Endodermal cell (in vitro differentiated cells): ENCODE data around the gene ST6GAL1. TPM values are rescaled to one million over a fixed set of nuclear protein-coding genes. Genes with fewer than 3 reads are reported as not detected.

Source experiments
- DNase-seq: peaks from one replicate; pipeline ENCODE4 v3.0.0-alpha.2; 2017
- H3K27ac ChIP-seq: 2 replicates; pipeline ENCODE4 v1.5.1; 2013; ENCODE audit warnings: mild to moderate bottlenecking, low read depth, low read length, moderate library complexity
- H3K27me3 ChIP-seq: 2 replicates; pipeline ENCODE4 v1.6.1; 2013; ENCODE audit warnings: mild to moderate bottlenecking, low read length, moderate library complexity; ENCODE audit not compliant: insufficient read depth, control insufficient read depth, poor library complexity, severe bottlenecking
- H3K36me3 ChIP-seq: 2 replicates; pipeline ENCODE4 v1.7.0; 2013; ENCODE audit warnings: mild to moderate bottlenecking, low read length, moderate library complexity; ENCODE audit not compliant: control insufficient read depth, insufficient read depth
- H3K4me1 ChIP-seq: one replicate; pipeline ENCODE4 v1.7.0; 2013; ENCODE audit warnings: low read length; ENCODE audit not compliant: control insufficient read depth, insufficient read depth
- H3K4me3 ChIP-seq: 2 replicates; pipeline ENCODE4 v1.5.1; 2013; ENCODE audit warnings: mild to moderate bottlenecking, low read length, moderate library complexity
- H3K9ac ChIP-seq: 2 replicates; pipeline ENCODE4 v1.6.1; 2013; ENCODE audit warnings: mild to moderate bottlenecking, low read length, moderate library complexity; ENCODE audit not compliant: poor library complexity, severe bottlenecking; ENCODE audit errors: extremely low read depth
- H3K9me3 ChIP-seq: 2 replicates; pipeline ENCODE4 v1.6.1; 2013; ENCODE audit warnings: mild to moderate bottlenecking, low read length, moderate library complexity; ENCODE audit not compliant: control insufficient read depth
- H3K27ac Mint-ChIP-seq: 2 replicates; pipeline ENCODE4 v1.8.0; 2020; ENCODE audit warnings: mixed read lengths
- H3K27me3 Mint-ChIP-seq: 2 replicates; pipeline ENCODE4 v1.8.0; 2021; ENCODE audit warnings: mild to moderate bottlenecking, mixed read lengths; ENCODE audit not compliant: insufficient read depth
- H3K36me3 Mint-ChIP-seq: 2 replicates; pipeline ENCODE4 v1.8.0; 2020; ENCODE audit warnings: low read depth, mixed read lengths
- H3K4me1 Mint-ChIP-seq: 2 replicates; pipeline ENCODE4 v1.8.0; 2020; ENCODE audit warnings: mixed read lengths
- H3K4me3 Mint-ChIP-seq: 2 replicates; pipeline ENCODE4 v1.8.0; 2020; ENCODE audit warnings: mild to moderate bottlenecking, moderate library complexity, mixed read lengths
- H3K9me3 Mint-ChIP-seq: 2 replicates; pipeline ENCODE4 v1.8.0; 2020; ENCODE audit warnings: mild to moderate bottlenecking, mixed read lengths
- CTCF ChIP-seq: fragments of 200-600 bp; sonication (generic); conservative IDR thresholded peaks from 2 replicates; pipeline ENCODE4 v1.5.0; 2021; ENCODE audit warnings: antibody characterized with exemption, mild to moderate bottlenecking
- WGBS, 2 experiments: methylation state at CpG; one replicate each; pipeline versions ENCODE4 v1.1.5 to v1.1.7; 2013; ENCODE audit warnings: missing lambda C conversion rate in 2 of 2, mixed read lengths in 1 of 2; ENCODE audit not compliant: insufficient coverage in 1 of 2, insufficient read length in 1 of 2; 5-methylcytosine and 5-hydroxymethylcytosine counted together
- total RNA-seq, 2 donors: library from RNA; stranded (reverse); fragmentation: NEBNext Ultra II Directional in 1 of 2; extraction: Animal tissue kit (Norgen Biotek cat#: 25700) in 1 of 2; gene quantifications; 2 replicates in 1 of 2; 3 replicates in 1 of 2; pipeline ENCODE4 v1.2.1, GENCODE V29; 2021

The ST6GAL1 gene
- total RNA-seq, 2 donors from 2014 or later = 79.3 to 82.4 TPM

DNA sequence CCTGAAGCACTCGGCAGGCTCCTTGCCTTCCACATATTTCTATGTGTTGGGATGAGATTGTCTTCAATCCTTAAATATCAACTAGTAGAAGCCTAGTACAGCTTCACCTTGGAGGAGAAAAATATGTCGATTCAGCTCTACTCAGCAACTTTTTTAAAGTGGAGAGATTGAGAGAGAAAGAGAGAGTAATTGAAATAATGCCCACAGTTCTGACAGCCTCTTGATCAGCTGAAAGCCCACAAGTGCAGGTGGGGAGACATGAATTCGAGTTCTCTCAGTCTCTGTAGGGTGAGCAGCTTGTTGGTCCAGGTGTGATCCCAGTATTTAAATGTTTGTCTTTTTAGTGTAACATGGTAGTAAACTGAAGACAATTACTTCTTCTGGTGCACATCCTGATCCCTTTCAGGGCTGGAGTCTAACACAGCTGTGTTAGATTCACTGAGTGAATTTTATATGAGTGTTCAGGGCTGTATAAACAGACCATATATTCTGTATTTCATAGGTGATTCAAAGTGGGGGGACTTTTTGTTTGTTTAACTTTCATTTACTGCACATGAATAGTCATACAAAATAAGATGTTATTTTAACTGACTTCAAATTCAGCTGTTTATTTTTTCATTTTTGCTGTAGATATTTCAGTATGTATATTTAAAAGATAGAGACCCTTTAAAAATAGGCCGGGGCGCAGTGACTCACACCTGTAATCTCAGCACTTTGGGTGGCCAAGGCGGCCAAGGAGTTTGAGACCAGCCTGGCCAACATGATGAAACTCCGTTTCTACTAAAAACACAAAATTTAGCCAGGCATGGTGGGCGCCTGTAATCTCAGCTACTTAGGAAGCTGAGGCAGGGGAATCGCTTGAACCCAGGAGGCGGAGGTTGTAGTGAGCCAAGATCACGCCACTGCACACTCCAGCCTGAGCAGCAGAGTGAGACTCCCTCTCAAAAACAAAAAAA lies 64.0 kb downstream of the ST6GAL1 start:
- no peaks in the 10 kb centered on the region for H3K9me3 ChIP-seq
- Mint-ChIP-seq H3K9me3 (no peaks in the 10 kb centered on the region), H3K27ac (no peak overlapping the region), H3K27me3 (no peaks in the 10 kb centered on the region), H3K36me3 (peaks cover 20% of the 10 kb centered on the region), H3K4me3 (no peak overlapping the region), H3K4me1 (peaks cover 19% of the 10 kb centered on the region)
- no peaks in the 10 kb centered on the region for H3K27me3 ChIP-seq
- H3K4me3 ChIP-seq = no peak overlapping the region
- 91 to 92% methylated on average over 8 to 11 of the region's 11 CpGs for WGBS, 2 experiments
- H3K9ac ChIP-seq = no peak overlapping the region
- H3K36me3 ChIP-seq = peaks cover 22% of the 10 kb centered on the region
- DNase-seq = no peak
- no peak overlapping the region for H3K27ac ChIP-seq
- no peak for TF ChIP-seq CTCF
- H3K4me1 ChIP-seq = no peaks in the 10 kb centered on the region

- no peak for DNase-seq
- no peaks in the 10 kb centered on the region for H3K27me3 Mint-ChIP-seq
- no peaks in the 10 kb centered on the region for H3K9me3 Mint-ChIP-seq
- H3K4me1 Mint-ChIP-seq = peaks cover 21% of the 10 kb centered on the region
- Histone ChIP-seq H3K27me3 (no peaks in the 10 kb centered on the region), H3K27ac (no peak overlapping the region), H3K4me1 (no peaks in the 10 kb centered on the region), H3K9ac (no peak overlapping the region), H3K4me3 (no peak overlapping the region), H3K9me3 (no peaks in the 10 kb centered on the region), H3K36me3 (peaks cover 23% of the 10 kb centered on the region)
- H3K4me3 Mint-ChIP-seq = no peak overlapping the region
- peaks cover 19% of the 10 kb centered on the region for H3K36me3 Mint-ChIP-seq
- no peak for TF ChIP-seq CTCF
- WGBS, 2 experiments = 85 to 96% methylated on average over 6 of the region's 6 CpGs
- no peak overlapping the region for H3K27ac Mint-ChIP-seq
Observed at GRCh38 chr3:186996356-186996755, 66.0 kb downstream of the ST6GAL1 start.

DNA sequence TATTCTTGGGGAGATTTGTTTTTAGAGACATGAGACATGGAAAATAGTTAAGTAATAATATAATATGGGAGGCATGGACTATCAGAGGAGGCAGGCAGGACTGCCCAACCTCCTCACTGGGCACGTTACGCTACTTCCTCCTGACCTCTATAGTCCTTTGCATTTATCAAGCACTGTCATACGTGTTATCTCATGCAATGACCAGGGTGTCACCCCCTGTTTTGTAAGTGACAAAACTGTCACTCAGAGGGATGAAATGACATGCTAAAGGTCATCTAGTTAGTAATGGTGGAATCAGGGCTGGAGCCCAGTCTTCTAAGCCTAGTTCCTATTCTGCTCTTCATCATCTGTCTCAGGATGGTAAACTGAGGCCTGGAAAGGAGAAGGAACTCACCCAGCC lies 66.7 kb downstream of the ST6GAL1 start:
- H3K27me3 Mint-ChIP-seq = no peaks in the 10 kb centered on the region
- H3K9me3 ChIP-seq = no peaks in the 10 kb centered on the region
- no peak for DNase-seq
- no peak overlapping the region for H3K9ac ChIP-seq
- no peak for TF ChIP-seq CTCF
- H3K4me3 ChIP-seq = no peak overlapping the region
- H3K4me3 Mint-ChIP-seq = no peak overlapping the region
- peaks cover 19% of the 10 kb centered on the region for H3K36me3 Mint-ChIP-seq
- H3K4me1 ChIP-seq = no peaks in the 10 kb centered on the region
- H3K27ac Mint-ChIP-seq = no peak overlapping the region
- H3K4me1 Mint-ChIP-seq = peaks cover 21% of the 10 kb centered on the region
- H3K9me3 Mint-ChIP-seq = no peaks in the 10 kb centered on the region
- no peaks in the 10 kb centered on the region for H3K27me3 ChIP-seq
- 94% methylated on average over 3 of the region's 3 CpGs; no CpG with 5 or more reads in 1 of the 2 experiments for WGBS, 2 experiments
- peaks cover 24% of the 10 kb centered on the region for H3K36me3 ChIP-seq
- H3K27ac ChIP-seq = no peak overlapping the region
